DOHH2 (cell line): ENCODE measurements around the gene USP46.

ENCODE experiments used
- EZH2phosphoT487 ChIP-seq: fragments of 200-600 bp; sonication (generic); IDR thresholded peaks from 2 replicates; pipeline ENCODE4 v1.6.1; 2017; ENCODE audit warnings: borderline replicate concordance, mild to moderate bottlenecking, antibody characterized with exemption, low read length, moderate library complexity, mixed read lengths
- TF ChIP-seq, protein P1 (sequence below): fragments of 200-600 bp; sonication (generic); IDR thresholded peaks from one replicate; pipeline ENCODE4 v1.5.1; 2014; ENCODE audit warnings: antibody characterized with exemption, mild to moderate bottlenecking, low read depth, low read length; ENCODE audit not compliant: poor library complexity, severe bottlenecking

DNA sequence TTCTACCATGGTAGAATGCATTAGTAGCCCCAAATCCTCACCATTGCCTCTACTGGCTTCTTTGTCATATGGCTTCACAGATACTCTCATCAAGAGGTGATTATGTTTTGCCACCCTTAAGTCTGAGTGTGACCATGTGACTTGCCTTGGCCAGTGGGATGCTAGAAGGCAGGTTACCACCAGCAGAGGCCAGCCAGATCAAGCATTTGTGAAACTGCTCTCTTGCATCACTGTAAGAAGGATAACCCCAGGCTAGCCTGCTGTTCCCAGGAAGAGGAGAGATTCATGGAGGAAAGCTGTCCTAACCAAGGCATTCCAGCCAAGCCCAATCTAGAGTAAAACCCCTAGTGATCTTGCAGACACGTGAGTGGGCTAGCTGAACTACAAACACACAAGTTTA, 46.8 kb downstream of the USP46 start:
- no peak for TF ChIP-seq EZH2phosphoT487
- TF ChIP-seq, protein P1, sequence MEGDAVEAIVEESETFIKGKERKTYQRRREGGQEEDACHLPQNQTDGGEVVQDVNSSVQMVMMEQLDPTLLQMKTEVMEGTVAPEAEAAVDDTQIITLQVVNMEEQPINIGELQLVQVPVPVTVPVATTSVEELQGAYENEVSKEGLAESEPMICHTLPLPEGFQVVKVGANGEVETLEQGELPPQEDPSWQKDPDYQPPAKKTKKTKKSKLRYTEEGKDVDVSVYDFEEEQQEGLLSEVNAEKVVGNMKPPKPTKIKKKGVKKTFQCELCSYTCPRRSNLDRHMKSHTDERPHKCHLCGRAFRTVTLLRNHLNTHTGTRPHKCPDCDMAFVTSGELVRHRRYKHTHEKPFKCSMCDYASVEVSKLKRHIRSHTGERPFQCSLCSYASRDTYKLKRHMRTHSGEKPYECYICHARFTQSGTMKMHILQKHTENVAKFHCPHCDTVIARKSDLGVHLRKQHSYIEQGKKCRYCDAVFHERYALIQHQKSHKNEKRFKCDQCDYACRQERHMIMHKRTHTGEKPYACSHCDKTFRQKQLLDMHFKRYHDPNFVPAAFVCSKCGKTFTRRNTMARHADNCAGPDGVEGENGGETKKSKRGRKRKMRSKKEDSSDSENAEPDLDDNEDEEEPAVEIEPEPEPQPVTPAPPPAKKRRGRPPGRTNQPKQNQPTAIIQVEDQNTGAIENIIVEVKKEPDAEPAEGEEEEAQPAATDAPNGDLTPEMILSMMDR: no peak
